ENCODE measurements around the gene OR2T5. TPM values are rescaled to one million over a fixed set of nuclear protein-coding genes. Genes with fewer than 3 reads are reported as not detected.
"Not testable (repeated sequence)": the region's sequence is repeated elsewhere in the genome, so short reads cannot be mapped to it uniquely, and the experiment has no call there.

OR2T5 gene
- total RNA-seq (not detected), polyA plus RNA-seq (not detected)
- long read RNA-seq, donor 1 = 0 reads
- long read RNA-seq, donor 2 = 0 reads
- long read RNA-seq, donor 3 = 0 reads
- long read RNA-seq, donor 4 = 0 reads
- long read RNA-seq, donor 5 = 0 reads
- long read RNA-seq, donor 6 = 0 reads
- long read RNA-seq, donor 7 = 0 reads
- long read RNA-seq, donor 8 = 0 reads
- long read RNA-seq, donor 9 = 0 reads
- long read RNA-seq, donor 10 = 0 reads

GRCh38 chr1:248488289-248488688, at the start of gene OR2T5:
Gene OR2T5, plus strand, starts transcription at chr1:248488589. Its CDS starts 0 bp downstream, at chr1:248488589.
- H3K27ac ChIP-seq; H3K36me3 ChIP-seq; DNase-seq; H3K4me3 ChIP-seq; H3K4me1 ChIP-seq; H3K27me3 ChIP-seq; H3K9me3 ChIP-seq; intact Hi-C loops (cut with DNase I; ENCODE audit: low total_unique reads): not testable (repeated sequence)
- WGBS, 5 donors = 69 to 83% (median 75%) methylated on average over 5 of the region's 6 CpGs; no CpG with 5 or more reads in 2 of the 5 donors

GRCh38 chr1:248438668-248439067, 49.7 kb upstream of the OR2T5 start:
- H3K36me3 ChIP-seq; H3K4me3 ChIP-seq; H3K27ac ChIP-seq; H3K9me3 ChIP-seq; H3K4me1 ChIP-seq; intact Hi-C loops (cut with DNase I; ENCODE audit: low total_unique reads); DNase-seq; H3K27me3 ChIP-seq: not testable (repeated sequence)
- WGBS, 5 donors = 38 to 69% (median 48%) methylated on average over 1 of the region's 1 CpG

- H3K4me3 ChIP-seq; H3K27me3 ChIP-seq; DNase-seq; H3K4me1 ChIP-seq; intact Hi-C loops (cut with DNase I; ENCODE audit: low total_unique reads); H3K27ac ChIP-seq; H3K36me3 ChIP-seq; H3K9me3 ChIP-seq: not testable (repeated sequence)
- WGBS, 5 donors = 58 to 70% (median 66%) methylated on average over 5 of the region's 5 CpGs
These were observed 49.1 kb upstream of the OR2T5 start for GRCh38 chr1:248439283-248439682.

GRCh38 chr1:248442500-248443277, 45.7 kb upstream of the OR2T5 start:
- H3K27ac ChIP-seq; DNase-seq; H3K36me3 ChIP-seq; H3K9me3 ChIP-seq; H3K4me3 ChIP-seq; intact Hi-C loops (cut with DNase I; ENCODE audit: low total_unique reads); H3K4me1 ChIP-seq; H3K27me3 ChIP-seq: not testable (repeated sequence)
- WGBS, 5 donors = 44 to 81% (median 73%) methylated on average over 1 of the region's 2 CpGs

GRCh38 chr1:248444603-248445002, 43.8 kb upstream of the OR2T5 start:
- 64 to 81% (median 77%) methylated on average over 4 of the region's 4 CpGs for WGBS, 5 donors
- H3K4me3 ChIP-seq; H3K27ac ChIP-seq; intact Hi-C loops (cut with DNase I; ENCODE audit: low total_unique reads); DNase-seq; H3K27me3 ChIP-seq; H3K36me3 ChIP-seq; H3K9me3 ChIP-seq; H3K4me1 ChIP-seq: not testable (repeated sequence)

GRCh38 chr1:248445399-248445798, 43.0 kb upstream of the OR2T5 start, which contains the start of gene OR2T2:
Gene OR2T2, plus strand, starts transcription at chr1:248445637. Its CDS starts 7,161 bp downstream, at chr1:248452798.
- H3K27ac ChIP-seq; H3K4me1 ChIP-seq; H3K9me3 ChIP-seq; DNase-seq; H3K36me3 ChIP-seq; H3K27me3 ChIP-seq; H3K4me3 ChIP-seq; intact Hi-C loops (cut with DNase I; ENCODE audit: low total_unique reads): not testable (repeated sequence)
- WGBS, 5 donors = 57 to 80% methylated on average over 1 to 2 of the region's 2 CpGs; no CpG with 5 or more reads in 3 of the 5 donors

- WGBS, 5 donors = no CpG with 5 or more reads among the region's 4 CpGs
- H3K27me3 ChIP-seq; H3K4me3 ChIP-seq; intact Hi-C loops (cut with DNase I; ENCODE audit: low total_unique reads); H3K36me3 ChIP-seq; H3K27ac ChIP-seq; H3K9me3 ChIP-seq; H3K4me1 ChIP-seq; DNase-seq: not testable (repeated sequence)
These were observed 39.8 kb upstream of the OR2T5 start for GRCh38 chr1:248448409-248449074.

- intact Hi-C loops (cut with DNase I; ENCODE audit: low total_unique reads); H3K9me3 ChIP-seq; H3K36me3 ChIP-seq; DNase-seq; H3K4me1 ChIP-seq; H3K4me3 ChIP-seq; H3K27ac ChIP-seq; H3K27me3 ChIP-seq: not testable (repeated sequence)
- WGBS, 5 donors = 76 to 88% (median 85%) methylated on average over 5 of the region's 6 CpGs
These were observed 38.4 kb upstream of the OR2T5 start for GRCh38 chr1:248449821-248450465.

- intact Hi-C loops (cut with DNase I; ENCODE audit: low total_unique reads); H3K4me3 ChIP-seq; H3K27ac ChIP-seq; DNase-seq; H3K9me3 ChIP-seq; H3K4me1 ChIP-seq; H3K27me3 ChIP-seq; H3K36me3 ChIP-seq: not testable (repeated sequence)
- WGBS, 5 donors = 28 to 49% (median 45%) methylated on average over 2 of the region's 5 CpGs
These were observed 37.8 kb upstream of the OR2T5 start for GRCh38 chr1:248450466-248451145.

GRCh38 chr1:248453619-248454018, 34.8 kb upstream of the OR2T5 start:
- H3K27ac ChIP-seq; intact Hi-C loops (cut with DNase I; ENCODE audit: low total_unique reads); H3K27me3 ChIP-seq; H3K4me1 ChIP-seq; H3K4me3 ChIP-seq; H3K9me3 ChIP-seq; DNase-seq; H3K36me3 ChIP-seq: not testable (repeated sequence)
- 87 to 95% (median 89%) methylated on average over 7 of the region's 7 CpGs; no CpG with 5 or more reads in 1 of the 5 donors for WGBS, 5 donors

GRCh38 chr1:248455045-248455444, 33.3 kb upstream of the OR2T5 start:
- H3K36me3 ChIP-seq; H3K27ac ChIP-seq; H3K9me3 ChIP-seq; H3K4me1 ChIP-seq; H3K4me3 ChIP-seq; H3K27me3 ChIP-seq; intact Hi-C loops (cut with DNase I; ENCODE audit: low total_unique reads): not testable (repeated sequence)
- peak in 1 of 2 donors; percentile 2 for DNase-seq
- 27 to 57% (median 44%) methylated on average over 1 to 2 of the region's 4 CpGs for WGBS, 5 donors
